Activated naive CD4-positive, alpha-beta T cell treated with anti-CD3 and anti-CD28 coated beads, Interleukin-2, amount 50 U/mL, for 72 hours (primary cell): ENCODE measurements around the gene MSANTD7. TPM values are rescaled to one million over a fixed set of nuclear protein-coding genes. Genes with fewer than 3 reads are reported as not detected.
A peak's percentile ranks its signal among the peaks of the same experiment; 100 is the strongest.
"Not testable (repeated sequence)": the region's sequence is repeated elsewhere in the genome, so short reads cannot be mapped to it uniquely, and the experiment has no call there.

Experiments
- ATAC-seq, 2 donors: fragments of 150-1000 bp; cut with Tn5 transposase; 2 replicates each; pipeline ENCODE4 v1.10.0; 2021; ENCODE audit warnings: mild to moderate bottlenecking in 2 of 2, moderate library complexity in 2 of 2
- DNase-seq, 2 donors: peaks; one replicate each; pipeline ENCODE4 v3.0.0; 2021 to 2022; ENCODE audit warnings: low spot score in 2 of 2
- H3K27ac Mint-ChIP-seq, 2 donors: one replicate each; pipeline ENCODE4 v1.8.0; 2022; ENCODE audit warnings: mild to moderate bottlenecking in 2 of 2, mixed read lengths in 2 of 2
- H3K36me3 Mint-ChIP-seq, 2 donors: one replicate each; pipeline ENCODE4 v1.8.0; 2022; ENCODE audit warnings: mixed read lengths in 2 of 2
- H3K9me3 Mint-ChIP-seq, 2 donors: one replicate each; pipeline ENCODE4 v1.8.0; 2022; ENCODE audit warnings: mixed read lengths in 2 of 2
- total RNA-seq, 2 donors: library from RNA; stranded (reverse); gene quantifications; one replicate each; pipeline ENCODE4 v1.2.3, GENCODE V29; 2022

The MSANTD7 gene
- total RNA-seq, 2 donors from 2014 or later: 25.2 to 28.9 TPM

GRCh38 chr10:14864466-14864865 is 26.4 kb downstream of the MSANTD7 start:
- H3K27ac Mint-ChIP-seq: peak overlapping the region in 1 of 2 donors; percentile 44
- not testable (repeated sequence) for H3K36me3 Mint-ChIP-seq, DNase-seq, H3K9me3 Mint-ChIP-seq, ATAC-seq

- H3K36me3 Mint-ChIP-seq, H3K9me3 Mint-ChIP-seq, ATAC-seq, DNase-seq, H3K27ac Mint-ChIP-seq: not testable (repeated sequence)
These were observed 26.8 kb downstream of the MSANTD7 start for GRCh38 chr10:14864871-14865270.

- Mint-ChIP-seq H3K27ac (no peak overlapping the region), H3K36me3 (peaks cover 5 to 6% of the 10 kb centered on the region in 2 donors), H3K9me3 (no peaks in the 10 kb centered on the region)
- no peak for DNase-seq
- ATAC-seq: no peak
These were observed 35.1 kb downstream of the MSANTD7 start for GRCh38 chr10:14873090-14873760.

- Mint-ChIP-seq H3K36me3 (peaks cover 0 to 15% of the 10 kb centered on the region in 2 donors), H3K9me3 (no peaks in the 10 kb centered on the region), H3K27ac (no peak overlapping the region)
- no peak for ATAC-seq
- DNase-seq: no peak
These were observed 37.8 kb downstream of the MSANTD7 start for GRCh38 chr10:14875941-14876340.

- Mint-ChIP-seq H3K27ac (peak overlapping the region; percentile 82 to 96), H3K36me3 (peaks cover 3 to 16% of the 10 kb centered on the region in 2 donors), H3K9me3 (no peaks in the 10 kb centered on the region)
- DNase-seq (no peak), ATAC-seq (no peak)
These were observed 38.7 kb downstream of the MSANTD7 start for GRCh38 chr10:14876764-14877163.

GRCh38 chr10:14878266-14879123 is 40.4 kb downstream of the MSANTD7 start, which contains the start of gene SUV39H2:
TSS of gene SUV39H2 (plus strand) at chr10:14878866. CDS start at chr10:14878889, 23 bp downstream.
- DNase-seq: peak; percentile 93 to 95
- H3K9me3 Mint-ChIP-seq: no peaks in the 10 kb centered on the region
- peak; percentile 92 to 97 for ATAC-seq
- H3K27ac Mint-ChIP-seq: peak within 1 kb of the TSS; percentile 82 to 98
- H3K36me3 Mint-ChIP-seq: peaks cover 19 to 24% of the 10 kb centered on the region in 2 donors

GRCh38 chr10:14879124-14879927 is 41.2 kb downstream of the MSANTD7 start:
- H3K36me3 Mint-ChIP-seq: peaks cover 19 to 24% of the 10 kb centered on the region in 2 donors

GRCh38 chr10:14879928-14880193 is 41.8 kb downstream of the MSANTD7 start:
- ATAC-seq: no peak
- H3K9me3 Mint-ChIP-seq: no peaks in the 10 kb centered on the region
- H3K27ac Mint-ChIP-seq: peak overlapping the region; percentile 82 to 98
- no peak for DNase-seq
- peaks cover 19 to 24% of the 10 kb centered on the region in 2 donors for H3K36me3 Mint-ChIP-seq

More at GRCh38 chr10:14879124-14879927, 41.2 kb downstream of the MSANTD7 start:
- peak overlapping the region; percentile 82 to 98 for H3K27ac Mint-ChIP-seq
- H3K9me3 Mint-ChIP-seq: no peaks in the 10 kb centered on the region
- ATAC-seq: peak; percentile 2 to 7
- peak in 1 of 2 donors; percentile 31 for DNase-seq

- H3K36me3 Mint-ChIP-seq: peaks cover 19 to 24% of the 10 kb centered on the region in 2 donors
- no peaks in the 10 kb centered on the region for H3K9me3 Mint-ChIP-seq
- peak overlapping the region in 1 of 2 donors; percentile 82 for H3K27ac Mint-ChIP-seq
- DNase-seq (no peak), ATAC-seq (no peak)
These were observed 42.1 kb downstream of the MSANTD7 start for GRCh38 chr10:14880229-14880628.

GRCh38 chr10:14884082-14884481 is 46.0 kb downstream of the MSANTD7 start:
- Mint-ChIP-seq H3K9me3 (no peaks in the 10 kb centered on the region), H3K27ac (no peak overlapping the region), H3K36me3 (peaks cover 19% of the 10 kb centered on the region in 2 donors)
- peak; percentile 62 to 66 for ATAC-seq
- DNase-seq: no peak

Other genes with a start within 250 kb of the MSANTD7 start
- 100 to 1,000 TPM; 108 to 188 TPM for gene FAM107B, start 63.4 kb upstream of the MSANTD7 start, total RNA-seq
- 1 to 10 TPM; 1.0 to 3.8 TPM for gene CDNF, start 269 bp upstream of the MSANTD7 start, total RNA-seq
- gene HSPA14, start within 50 bp of the MSANTD7 start, total RNA-seq: 10 to 100 TPM; 30.1 to 53.2 TPM
- 10 to 100 TPM; 34.0 to 35.9 TPM for gene SUV39H2, start 40.6 kb downstream of the MSANTD7 start, total RNA-seq
- 10 to 100 TPM; 20.8 to 20.9 TPM for gene DCLRE1C, start 115.8 kb downstream of the MSANTD7 start, total RNA-seq
- under 1 TPM; 0.56 to 0.59 TPM for gene MEIG1, start 121.1 kb downstream of the MSANTD7 start, total RNA-seq
- gene OLAH, start 205.6 kb downstream of the MSANTD7 start, total RNA-seq: 1 to 10 TPM in 1 of 2 donors, under 1 TPM in 1; 0.87 to 1.7 TPM